Hematopoietic multipotent progenitor cell (in vitro differentiated cells): ENCODE measurements around the gene ATG4D. TPM values are rescaled to one million over a fixed set of nuclear protein-coding genes. Genes with fewer than 3 reads are reported as not detected.
"Not testable (repeated sequence)": the region's sequence is repeated elsewhere in the genome, so short reads cannot be mapped to it uniquely, and the experiment has no call there.

Experiments used
- DNase-seq, 3 donors: peaks; one replicate each; pipeline ENCODE4 v3.0.0-alpha.2; 2011 to 2015; ENCODE audit warnings: low read depth in 2 of 3, low spot score in 2 of 3
- total RNA-seq: library from RNA; depleted of rRNA; stranded (reverse); fragments of >200 nt; gene quantifications from one replicate; pipeline ENCODE4 v1.2.3, GENCODE V29; 2012

ATG4D gene
- total RNA-seq, 1 donor = 33.7 TPM

DNA sequence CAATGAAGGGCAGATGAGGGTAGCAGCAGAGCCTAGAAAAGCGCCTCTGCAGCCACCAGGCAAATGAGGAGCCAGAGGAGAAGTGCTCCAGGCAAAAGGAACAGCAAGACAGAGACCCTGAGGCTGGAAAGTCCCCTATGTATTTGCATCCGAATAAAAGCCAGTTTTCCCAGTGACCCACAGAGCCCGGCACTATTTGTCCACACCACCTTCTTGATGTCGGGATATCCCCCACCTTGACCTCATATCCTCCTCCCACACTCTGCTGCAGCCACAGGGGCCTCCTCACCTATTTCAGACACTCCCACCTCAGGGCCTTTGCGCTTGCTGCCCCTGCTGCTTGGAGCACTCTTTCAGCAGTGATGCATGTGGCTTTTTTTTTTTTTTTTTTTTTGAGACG is 6.6 kb downstream of the ATG4D start:
- no peak for DNase-seq

DNA sequence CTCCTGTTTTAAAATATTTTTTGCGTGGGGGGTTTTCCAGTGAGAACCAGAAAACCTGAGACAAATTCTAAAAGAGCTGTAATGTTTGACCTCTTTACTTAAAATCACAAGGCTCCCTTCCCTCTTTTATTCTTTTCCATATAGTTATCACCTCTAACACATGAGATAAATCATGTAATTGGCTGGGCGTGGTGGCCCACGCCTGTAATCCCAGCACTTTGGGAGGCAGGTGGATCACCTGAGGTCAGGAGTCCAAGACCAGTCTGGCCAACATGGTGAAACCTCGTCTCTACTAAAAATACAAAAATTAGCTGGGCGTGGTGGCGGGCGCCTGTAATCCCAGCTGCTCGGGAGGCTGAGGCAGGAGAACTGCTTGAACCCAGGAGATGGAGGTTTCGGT is 7.3 kb downstream of the ATG4D start:
- DNase-seq = not testable (repeated sequence)

DNA sequence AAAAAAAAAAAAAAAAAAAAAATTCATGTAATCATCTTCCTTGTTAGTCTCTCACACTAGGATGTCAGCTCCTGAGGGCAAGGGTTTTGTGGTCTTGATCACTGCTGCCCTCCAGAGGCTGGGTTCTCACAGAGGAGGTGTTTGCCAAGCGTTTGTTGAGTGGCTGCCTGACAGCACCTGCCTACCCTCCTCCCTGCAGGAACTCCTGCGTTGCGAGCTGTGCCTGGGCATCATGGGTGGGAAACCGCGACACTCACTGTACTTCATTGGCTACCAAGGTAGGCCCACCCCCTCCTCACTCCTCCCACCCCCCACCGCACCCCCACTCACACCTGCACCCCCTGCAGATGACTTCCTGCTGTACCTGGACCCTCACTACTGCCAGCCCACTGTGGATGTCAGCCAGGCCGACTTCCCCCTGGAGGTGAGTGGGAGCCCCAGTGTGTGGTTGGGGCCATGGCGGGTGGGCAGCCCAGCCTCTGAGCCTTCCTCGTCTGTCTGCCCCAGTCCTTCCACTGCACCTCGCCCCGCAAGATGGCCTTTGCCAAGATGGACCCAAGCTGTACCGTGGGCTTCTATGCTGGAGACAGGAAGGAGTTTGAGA is 8.1 kb downstream of the ATG4D start:
- peak in 1 of 3 donors; percentile 61 for DNase-seq

DNA sequence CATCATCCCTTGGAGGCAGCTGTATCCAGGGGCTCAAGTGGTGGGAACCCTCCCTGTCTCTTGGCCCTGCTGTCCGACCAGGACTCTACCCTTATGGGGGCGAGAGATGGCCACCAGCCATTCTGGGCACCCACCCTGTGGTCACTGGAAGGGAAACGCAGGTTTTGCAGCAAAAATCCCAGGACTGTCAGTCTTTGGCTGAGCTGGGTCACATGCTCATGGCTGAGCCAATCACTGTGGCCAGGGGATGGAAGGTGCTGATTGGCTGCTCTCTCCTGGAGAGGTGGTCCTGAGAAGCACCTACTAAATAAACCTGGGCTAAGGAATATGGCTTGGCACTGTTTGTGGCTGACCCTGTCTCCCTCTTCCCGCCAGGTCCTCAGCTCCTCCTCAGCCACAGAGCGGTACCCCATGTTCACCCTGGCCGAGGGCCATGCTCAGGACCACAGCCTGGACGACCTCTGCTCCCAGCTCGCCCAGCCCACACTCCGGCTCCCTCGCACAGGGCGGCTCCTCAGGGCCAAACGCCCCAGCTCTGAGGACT is 8.9 kb downstream of the ATG4D start:
- peak in 1 of 3 donors; percentile 48 for DNase-seq

DNA sequence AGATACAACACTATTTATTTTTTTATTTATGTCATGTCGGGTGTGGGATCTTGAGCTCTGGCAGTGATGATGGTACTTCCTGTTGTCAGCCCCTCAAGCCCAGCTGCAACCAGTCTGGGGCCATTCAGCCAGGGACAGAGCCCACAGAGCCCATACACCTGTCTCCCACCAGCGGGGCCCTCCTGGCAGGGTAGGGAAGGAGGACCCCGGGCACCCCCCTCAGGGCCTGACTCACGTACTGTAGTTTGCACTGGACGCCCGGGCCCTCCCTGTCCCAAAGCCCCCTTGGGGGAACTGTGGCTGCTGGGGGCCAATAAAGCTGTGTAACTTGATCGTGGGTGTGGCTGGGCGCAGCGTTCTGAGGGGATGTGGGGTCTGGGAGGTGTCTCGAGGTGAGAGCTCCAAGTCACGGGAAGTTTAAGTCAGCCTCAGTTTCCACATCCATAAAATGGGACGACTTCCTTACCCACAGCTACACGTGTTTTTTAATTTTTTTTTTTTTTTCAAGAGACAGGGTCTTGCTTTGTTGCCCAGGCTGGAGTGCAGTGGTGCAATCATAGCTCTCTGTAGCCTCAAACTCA is 9.5 kb downstream of the ATG4D start:
- peak in 1 of 3 donors; percentile 53 for DNase-seq

DNA sequence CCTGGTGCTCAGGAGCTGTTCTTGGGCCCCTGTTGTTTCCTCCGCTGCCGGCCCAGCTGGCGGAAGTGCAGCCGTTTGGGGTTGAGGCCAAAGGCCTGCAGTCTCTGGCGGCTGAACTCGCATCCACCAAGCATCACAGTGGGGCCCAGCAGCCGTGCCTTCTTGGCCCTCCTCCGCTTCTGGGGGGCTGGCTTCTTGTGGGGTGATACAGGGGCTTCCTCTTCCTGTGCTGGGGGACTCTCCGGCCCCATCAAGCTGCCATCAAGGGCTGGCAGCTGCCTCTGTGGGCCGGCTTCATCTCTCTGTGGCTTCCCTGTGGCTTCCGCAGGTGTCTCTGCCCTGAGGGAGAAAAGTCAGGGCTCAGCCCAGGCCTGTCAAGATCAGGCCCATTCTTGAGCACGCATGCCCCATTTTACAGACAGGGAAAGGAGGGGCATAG is 10.3 kb downstream of the ATG4D start:
- DNase-seq = peak in 2 of 3 donors; percentile 95 to 99

DNA sequence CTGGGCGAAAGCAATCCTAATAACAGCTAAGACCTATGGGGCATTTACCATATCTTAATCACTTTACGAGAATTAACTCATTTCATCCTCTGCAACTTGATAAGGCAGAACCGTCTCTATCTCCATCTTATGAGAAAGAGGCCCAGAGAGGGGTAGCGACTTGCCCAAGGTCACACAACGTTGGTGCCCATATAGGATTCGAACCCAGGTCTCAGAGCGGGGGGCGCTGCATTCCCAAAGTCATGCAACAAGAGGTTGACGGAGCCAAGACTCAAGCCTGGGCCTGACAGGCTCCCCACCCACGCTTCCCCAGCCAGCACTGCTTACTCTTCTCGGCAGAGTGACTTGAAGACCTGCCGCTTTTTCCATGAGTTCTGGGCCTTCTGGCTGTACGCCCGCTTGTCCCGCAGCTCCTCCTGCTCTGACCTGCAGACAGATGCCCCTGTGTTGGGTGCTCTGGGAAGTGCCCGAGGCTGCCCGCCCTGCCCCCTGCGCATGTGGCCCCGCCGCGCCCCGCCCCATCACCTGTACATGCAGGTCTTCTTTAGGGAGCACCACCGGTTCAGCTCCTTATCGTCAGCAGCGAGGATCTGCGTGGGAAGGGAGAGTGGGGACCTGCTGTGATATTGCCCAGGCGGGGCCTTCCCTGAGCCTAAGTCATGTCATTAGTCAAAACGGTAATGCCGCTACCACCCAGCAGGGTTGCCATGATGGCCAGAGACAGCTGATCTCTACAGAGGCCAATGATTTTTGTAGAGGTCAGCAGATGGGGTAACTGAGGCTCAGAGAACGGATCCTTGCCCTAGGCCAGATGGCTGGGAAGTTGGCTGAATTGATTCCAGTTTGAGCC is 11.3 kb downstream of the ATG4D start:
- DNase-seq = peak in 1 of 3 donors; percentile 21

DNA sequence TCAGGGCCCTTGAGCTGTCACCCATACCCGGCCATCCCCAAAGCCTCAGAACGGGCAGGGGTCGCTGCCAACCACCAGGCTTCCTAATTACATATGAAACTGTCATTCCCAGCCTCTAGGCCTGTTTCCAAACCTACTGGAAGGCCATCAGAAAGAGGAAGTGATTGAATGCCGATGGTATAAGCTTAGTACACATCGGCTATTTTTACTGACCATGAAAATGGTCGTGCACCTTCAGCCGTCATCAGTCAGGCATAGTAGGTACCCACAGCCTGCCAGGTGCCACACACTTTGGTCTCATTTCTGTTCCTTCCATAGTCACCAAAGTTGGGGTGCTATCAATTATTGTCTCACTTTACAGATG is 11.9 kb downstream of the ATG4D start:
- no peak for DNase-seq

DNA sequence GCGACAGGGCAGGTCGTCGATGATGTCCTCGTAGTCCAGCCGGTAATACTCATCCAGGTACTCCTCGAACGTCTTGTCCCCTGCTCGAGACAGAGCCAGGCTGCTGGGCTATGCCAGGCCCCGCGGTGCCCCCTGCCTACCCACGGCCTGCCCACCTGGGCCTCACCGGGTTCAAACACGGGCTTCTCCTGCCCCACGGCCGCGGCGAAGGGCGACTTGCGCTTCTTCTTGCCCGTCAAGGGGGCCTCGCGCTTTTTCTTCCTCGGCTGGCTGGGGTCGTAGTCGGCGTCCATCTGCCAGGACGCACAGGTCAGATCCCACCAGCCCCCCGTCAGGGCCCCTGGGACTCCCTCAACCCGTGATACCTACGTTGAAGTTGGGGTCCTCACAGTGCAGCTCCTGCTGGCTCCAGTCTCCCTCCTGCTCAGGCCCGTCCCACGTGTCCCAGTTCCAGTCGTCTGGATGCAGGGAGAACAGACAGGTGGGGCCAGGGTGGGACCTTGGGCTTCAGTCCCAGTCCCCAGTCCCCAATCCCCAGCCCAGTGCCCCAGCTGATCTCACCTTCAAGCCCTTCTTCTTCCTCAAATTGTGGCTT is 14.0 kb downstream of the ATG4D start:
- no peak for DNase-seq

DNA sequence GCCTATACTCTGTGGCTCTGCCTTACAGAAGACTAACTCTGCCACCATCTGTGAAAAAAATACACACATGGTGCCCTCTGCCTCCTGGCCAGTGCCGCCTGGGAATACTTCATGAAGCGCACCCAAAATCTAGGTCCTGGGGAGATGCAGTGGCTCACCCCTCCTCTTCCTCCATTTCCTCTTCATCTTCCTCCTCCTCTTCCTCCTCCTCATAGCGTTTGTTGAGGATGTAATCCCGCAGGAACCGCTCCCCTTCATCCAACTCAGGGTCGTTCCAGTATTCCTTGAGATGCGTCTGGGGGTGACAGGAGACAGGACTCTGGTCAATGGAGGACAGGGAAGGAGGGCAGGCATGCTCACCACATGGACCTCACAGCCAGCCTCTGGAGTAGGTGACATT is 16.4 kb downstream of the ATG4D start:
- no peak for DNase-seq

DNA sequence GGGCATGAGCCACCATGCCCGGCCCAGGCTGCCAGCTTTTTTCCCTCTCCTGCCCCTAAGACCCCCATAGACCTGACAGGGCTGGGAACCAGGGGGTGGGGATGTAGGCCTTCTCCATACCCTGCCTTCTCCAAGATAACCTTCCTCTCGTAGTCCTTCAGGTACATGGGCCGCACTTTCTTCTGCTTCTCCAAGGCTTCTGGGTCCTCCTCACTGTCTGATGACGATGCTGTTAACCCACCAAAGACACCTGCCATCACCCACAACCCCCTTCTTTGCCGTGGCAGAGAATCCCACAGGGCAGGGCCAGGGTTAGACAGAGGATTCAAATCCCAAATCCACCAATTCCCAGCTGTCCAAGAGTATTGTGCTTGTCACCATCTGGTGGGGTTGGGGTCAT is 18.9 kb downstream of the ATG4D start:
- no peak for DNase-seq

DNA sequence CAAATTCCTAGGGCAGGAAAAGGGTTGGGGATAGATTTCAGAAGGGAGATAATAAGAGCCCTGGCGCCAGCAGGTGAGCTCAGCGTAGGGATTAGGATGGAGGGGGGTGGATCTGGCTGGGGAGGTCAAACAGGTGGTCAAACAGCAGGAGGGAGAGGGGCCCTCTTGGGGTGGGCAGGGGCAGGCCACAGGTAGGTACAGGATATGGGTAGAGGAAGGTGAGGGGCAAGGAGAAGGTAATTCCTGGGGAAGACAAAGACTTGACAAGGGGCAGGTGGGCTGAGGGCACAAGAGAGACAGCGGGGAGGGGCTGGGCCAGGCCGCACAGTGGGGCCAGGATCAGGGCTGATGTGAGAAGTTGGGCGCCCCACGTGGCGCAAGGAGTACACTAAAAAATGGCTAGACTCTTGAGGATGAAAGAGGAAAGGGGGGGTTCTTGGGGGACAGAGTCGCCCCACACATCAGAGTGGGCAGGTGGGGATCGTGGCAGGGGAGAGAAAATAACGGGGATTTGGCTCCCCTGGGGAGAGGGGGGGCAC is 21.4 kb downstream of the ATG4D start:
- peak in 2 of 3 donors; percentile 72 to 82 for DNase-seq

DNA sequence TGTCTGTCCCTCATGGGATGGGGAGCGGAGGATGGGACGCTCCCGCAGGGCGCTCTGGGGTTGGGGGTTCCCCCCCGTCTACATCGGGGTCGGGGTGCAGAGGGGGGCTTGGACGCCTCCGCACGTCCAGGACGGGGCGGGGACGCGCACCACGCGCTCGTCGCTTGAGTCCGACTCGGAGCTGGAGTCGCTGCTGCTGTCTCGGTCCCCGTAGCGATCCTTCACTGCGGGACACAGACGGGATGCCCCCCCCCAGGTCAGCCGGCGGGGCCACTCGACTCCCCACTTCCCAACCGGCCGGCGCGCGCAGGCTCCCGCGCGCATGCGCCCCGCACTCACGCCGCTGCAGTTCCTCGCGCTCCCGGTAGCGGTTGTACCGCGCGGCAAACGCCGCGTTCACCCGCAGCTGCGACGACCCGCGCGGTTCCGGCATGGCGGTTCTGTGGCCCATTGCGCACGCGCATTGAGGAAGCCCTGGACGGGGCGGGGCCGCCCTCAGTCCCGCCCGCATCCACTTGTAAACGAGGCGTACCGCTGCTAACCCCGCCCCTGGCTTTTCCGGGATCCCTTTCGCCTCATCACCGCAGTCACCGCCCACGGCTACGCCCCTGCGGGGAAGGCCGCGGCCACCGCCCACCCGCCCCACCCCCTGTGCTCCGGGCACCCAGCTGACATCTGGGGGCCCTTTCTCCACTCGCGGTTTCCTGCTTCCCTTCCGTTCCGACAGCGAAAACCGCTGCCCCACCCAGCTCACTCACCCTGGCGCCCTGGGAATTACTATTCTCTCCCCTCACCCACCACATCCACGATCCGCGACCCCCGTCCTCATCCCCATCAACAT is 22.1 kb downstream of the ATG4D start, which contains the start of gene KRI1:
KRI1 (minus strand) TSS at position 444 of the 841 bp plus-strand sequence; CDS start at position 433, 11 bp downstream.
- DNase-seq = peak; percentile 97 to 99 (median 99)

DNA sequence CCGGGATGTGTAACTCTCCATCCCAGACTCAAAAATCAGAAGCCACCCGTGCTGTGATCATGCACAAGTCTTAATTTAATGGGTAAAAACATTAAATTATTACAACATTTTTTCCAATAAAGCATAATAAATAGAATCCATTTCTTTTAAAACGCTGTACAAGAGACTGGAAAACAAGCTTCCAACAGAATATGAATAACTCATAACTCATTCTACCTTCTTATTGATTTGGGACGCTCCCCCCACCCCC is 22.6 kb downstream of the ATG4D start:
- DNase-seq = no peak

DNA sequence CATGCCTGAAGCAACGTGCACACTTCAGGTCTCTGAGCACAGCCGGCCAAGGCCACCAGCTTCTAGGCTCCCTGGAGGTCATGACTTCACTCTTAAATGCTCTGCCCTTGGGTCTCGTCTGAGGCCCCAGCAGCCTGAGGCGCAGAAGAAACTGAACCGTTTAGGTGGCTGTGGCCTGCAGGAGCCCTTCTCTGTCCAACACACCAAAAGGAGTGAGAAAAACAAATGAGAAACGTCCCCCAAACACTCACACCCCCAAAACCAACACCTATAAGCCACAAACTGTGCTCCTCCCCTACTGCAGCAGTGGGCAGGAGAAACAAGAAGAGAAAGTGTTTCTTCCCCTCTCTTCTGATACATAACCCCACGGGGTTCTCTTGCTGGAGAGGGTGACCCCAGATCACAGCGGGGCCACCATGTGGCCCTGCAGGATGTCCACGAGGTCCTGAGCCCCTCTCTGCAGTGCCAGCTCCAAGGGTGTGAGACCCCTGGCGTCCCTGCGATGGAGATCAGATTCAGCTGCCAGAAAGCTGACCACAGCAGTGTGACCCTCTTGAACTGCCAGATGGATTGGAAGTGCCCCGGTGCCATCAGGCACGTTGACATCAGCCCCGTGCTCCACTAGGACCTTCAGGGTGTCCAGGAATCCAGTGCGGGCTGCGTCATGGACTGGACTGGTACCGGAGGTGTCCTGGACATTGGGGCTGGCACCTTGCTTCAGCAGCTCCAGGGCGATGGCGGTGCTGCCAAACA is 23.1 kb downstream of the ATG4D start:
- DNase-seq = peak in 1 of 3 donors; percentile 52

DNA sequence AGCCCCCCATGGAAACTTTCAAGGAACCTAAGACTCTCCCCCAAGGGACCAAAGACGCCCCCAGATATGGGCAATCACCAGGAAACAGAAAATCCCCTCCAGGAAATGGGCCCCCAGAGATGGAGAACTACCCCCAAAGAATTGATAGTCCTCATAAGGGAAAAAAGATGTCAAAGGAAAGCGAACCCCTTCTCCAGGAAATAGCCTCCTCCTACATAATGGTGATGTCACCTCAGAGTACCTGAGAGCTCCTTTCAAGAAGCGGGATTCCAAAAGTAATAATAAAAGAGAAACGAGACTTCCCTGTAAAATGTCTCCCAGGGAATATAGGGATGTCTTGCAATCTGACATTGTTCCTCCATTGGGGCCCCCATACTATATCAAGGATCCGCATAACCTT is 24.0 kb downstream of the ATG4D start:
- no peak for DNase-seq

DNA sequence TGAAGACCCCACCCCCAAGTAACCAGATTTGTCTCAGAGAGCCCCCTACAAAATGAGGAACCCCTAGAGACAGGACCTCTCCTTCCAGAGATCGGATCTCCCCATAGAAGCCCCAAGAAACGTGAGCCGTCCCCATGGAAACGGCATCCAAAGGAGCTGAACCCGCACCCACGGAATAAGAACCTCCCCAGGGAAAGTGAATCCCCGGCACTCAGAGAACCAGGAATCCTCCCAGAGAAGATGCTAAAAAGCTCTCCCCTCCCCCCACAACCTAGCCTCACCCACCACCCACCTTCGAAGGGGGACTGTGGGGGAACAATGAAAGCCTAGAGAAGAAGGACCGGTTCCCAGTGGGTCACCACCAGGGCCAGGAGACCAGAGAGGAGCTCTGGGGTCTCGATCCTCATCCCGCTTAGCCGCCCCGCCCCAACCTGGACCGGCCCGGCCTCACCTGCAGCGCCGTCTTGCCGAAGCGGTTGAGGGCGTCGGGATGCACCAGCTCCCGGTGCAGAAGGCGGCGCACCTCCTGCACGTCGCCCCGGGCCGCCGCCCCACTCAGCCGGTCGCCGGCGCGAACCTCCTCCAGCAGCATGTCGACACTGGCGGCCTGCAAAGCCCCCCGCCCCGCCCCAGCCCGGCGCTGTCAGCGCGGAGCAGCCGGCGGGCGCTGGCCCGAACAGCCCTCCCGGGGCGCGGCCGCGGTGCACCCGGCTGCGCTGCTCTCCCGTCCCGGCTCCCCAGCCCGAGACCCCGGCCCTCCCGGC is 24.5 kb downstream of the ATG4D start:
- DNase-seq = peak in 1 of 3 donors; percentile 22

DNA sequence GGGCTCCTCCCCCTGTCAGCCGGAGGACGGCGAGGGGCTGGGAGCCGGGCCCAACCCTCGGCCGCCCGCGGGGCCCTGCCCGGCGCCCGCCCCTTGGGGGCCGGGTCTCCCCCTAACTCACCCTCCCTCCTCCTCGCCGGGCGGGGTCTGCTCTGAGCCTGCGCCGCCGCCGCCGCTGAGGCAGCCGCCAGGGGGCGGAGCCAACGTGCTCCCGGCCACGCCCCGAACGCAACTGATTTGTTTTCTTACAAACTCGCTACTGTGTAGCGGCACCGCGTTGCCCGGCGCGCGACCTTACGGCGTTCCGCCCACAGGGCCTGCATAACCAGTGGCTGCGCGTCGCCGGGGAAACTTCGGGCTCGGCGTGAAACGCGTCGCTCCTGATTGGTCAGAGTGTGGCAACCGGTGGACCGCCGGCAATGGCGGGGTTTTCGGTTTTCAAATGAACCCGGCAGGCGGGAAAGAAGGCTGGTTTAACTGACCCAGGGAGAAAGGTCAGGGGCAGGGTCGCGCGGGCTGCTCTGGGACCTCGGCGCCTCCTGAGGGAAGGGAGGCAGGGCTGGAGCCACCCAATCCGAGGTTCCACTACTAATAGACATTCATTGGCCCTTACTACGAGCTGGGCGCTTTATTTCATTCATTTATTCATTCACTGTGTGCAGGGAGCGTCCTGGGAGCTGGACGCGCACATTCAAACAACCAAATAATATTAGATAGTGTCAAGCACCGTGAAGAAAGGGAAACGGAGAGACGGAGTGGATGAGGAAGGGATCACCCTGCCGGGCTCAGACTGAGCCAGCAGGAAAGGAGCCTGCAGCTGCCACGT is 25.3 kb downstream of the ATG4D start, which contains the start of gene CDKN2D:
CDKN2D (minus strand) TSS at position 154 of the 826 bp plus-strand sequence. CDS start 326 bp downstream, outside the sequence.
- DNase-seq = peak; percentile 97 to 100 (median 99)
